NT2/D1 (cell line): ENCODE data around the gene SVOP.

Experiments
- SUZ12 ChIP-seq: IDR thresholded peaks from 2 replicates; pipeline ENCODE4 v1.6.1; 2011; ENCODE audit not compliant: insufficient read length, insufficient read depth; ENCODE audit errors: extremely low read depth
- YY1 ChIP-seq: IDR thresholded peaks from 2 replicates; pipeline ENCODE4 v1.6.1; 2011; ENCODE audit not compliant: insufficient read length, insufficient read depth
- ZNF274 ChIP-seq: IDR thresholded peaks from 2 replicates; pipeline ENCODE4 v1.6.1; 2011; ENCODE audit warnings: mild to moderate bottlenecking, low read depth, low read length

- no peak for TF ChIP-seq YY1
- TF ChIP-seq ZNF274: no peak
- no peak for TF ChIP-seq SUZ12
Measured at GRCh38 chr12:108977360-108977759, 43.5 kb downstream of the SVOP start.
